Measurements from ENCODE around the gene HIBADH. TPM values are rescaled to one million over a fixed set of nuclear protein-coding genes. Genes with fewer than 3 reads are reported as not detected.

Gene HIBADH
- total and polyA plus RNA-seq, 9 of the 15 experiments (the other 6 are each of a cell fraction or from before 2014, with no cell fraction given), result 10.7 to 67.8 (median 36.9) TPM

GRCh38 chr7:27695096-27695495, 32.4 kb upstream of the HIBADH start:
- no peaks in the 10 kb centered on the region for H3K9me3 ChIP-seq (replicated peaks; ENCODE audit: control insufficient read depth, insufficient read depth, low read depth, low read length)
- WGBS (ENCODE audit: insufficient coverage, low coverage, missing lambda C conversion rate), result 50% methylated on average over 4 of the region's 4 CpGs
- H3K9ac ChIP-seq (ENCODE audit: insufficient read depth in 1 of 2, low read depth in 2 of 2, low read length in 2 of 2), result no peak overlapping the region
- no TSS peak for BruUV-seq (replicated peaks)
- no peaks in the 10 kb centered on the region for H3K36me3 ChIP-seq (ENCODE audit: control insufficient read depth, insufficient read depth, low read length)
- FAIRE-seq, result no peak
- H3K4me1 ChIP-seq (replicated peaks in 1 of 2; ENCODE audit: control insufficient read depth in 2 of 2, insufficient read depth in 2 of 2, low read length in 2 of 2), result no peaks in the 10 kb centered on the region; a peak in 1 of 5 replicates
- no peak for DNase-seq (ENCODE audit: extremely low read depth in 1 of 4, low spot score in 3 of 4)
- in situ Hi-C loops (cut with MboI), result no loop called here
- H3K79me2 ChIP-seq (ENCODE audit: control insufficient read depth, insufficient read depth, low read length), result no peaks in the 10 kb centered on the region
- ChIA-PET CTCF (ENCODE audit: low intra/inter-chr PET ratio) (no interaction called here), POLR2A (interaction anchor here (0.7 kb wide), 1 partner anchor 83 kb away, joined by 3 read pairs; no protein-coding TSS in a partner anchor)
- H4K20me1 ChIP-seq (replicated peaks; ENCODE audit: control insufficient read depth, insufficient read depth, low read length), result no peaks in the 10 kb centered on the region
- intact Hi-C loops (cut with micrococcal nuclease), result no loop called here
- H3K4me3 ChIP-seq, result no peak overlapping the region
- no peak overlapping the region for H3K27ac ChIP-seq (ENCODE audit: extremely low read depth, low read depth, low read length)
- H3K27me3 ChIP-seq (ENCODE audit: control insufficient read depth in 2 of 2, insufficient read depth in 2 of 2, low read length in 2 of 2), result no peaks in the 10 kb centered on the region
- no peak for ATAC-seq
- no peaks in the 10 kb centered on the region for H3K9me1 ChIP-seq (ENCODE audit: control insufficient read depth, insufficient read depth, low read length)
- no peak overlapping the region for H2AFZ ChIP-seq (ENCODE audit: low read depth, low read length)
- no peak overlapping the region for H3K4me2 ChIP-seq (ENCODE audit: insufficient read depth, low read length)
- TF ChIP-seq POLR2H (tag; IDR thresholded peaks at IDR 0.05; ENCODE audit: low read depth) (no peak), MCM3 (IDR thresholded peaks at IDR 0.05) (no peak), RERE (CRISPR knock-in tag; IDR thresholded peaks at IDR 0.05; ENCODE audit: borderline replicate concordance) (no peak), IRF9 (tag; IDR thresholded peaks at IDR 0.05) (no peak), ZKSCAN8 (CRISPR knock-in tag; IDR thresholded peaks at IDR 0.05) (no peak), NR2C2 (CRISPR knock-in tag; IDR thresholded peaks at IDR 0.05) (no peak), NR2C2 (tag; IDR thresholded peaks at IDR 0.05) (no peak), ZNF512 (tag; IDR thresholded peaks at IDR 0.05) (no peak), TRIM28 (IDR thresholded peaks at IDR 0.05) (no peak), CHAMP1 (IDR thresholded peaks at IDR 0.05) (no peak), JUND (IDR thresholded peaks at IDR 0.05; ENCODE audit: borderline replicate concordance, low read depth, low read length) (no peak), JUND (tag; IDR thresholded peaks at IDR 0.05; ENCODE audit: borderline replicate concordance, low read depth, low read length) (no peak), DNMT1 (IDR thresholded peaks at IDR 0.05) (no peak), ZNF12 (CRISPR knock-in tag; IDR thresholded peaks at IDR 0.05) (no peak)
